HG03066 (cell line): Measurements from ENCODE around the gene FKBP9.
"Not testable (repeated sequence)": the region's sequence is repeated elsewhere in the genome, so short reads cannot be mapped to it uniquely, and the experiment has no call there.

Source experiments
- ATAC-seq: cut with Tn5 transposase; IDR thresholded peaks from one replicate; pipeline ENCODE4 v1.9.1; 2021; ENCODE audit warnings: low read depth; ENCODE audit not compliant: unreplicated experiment

Gene FKBP9, protein sequence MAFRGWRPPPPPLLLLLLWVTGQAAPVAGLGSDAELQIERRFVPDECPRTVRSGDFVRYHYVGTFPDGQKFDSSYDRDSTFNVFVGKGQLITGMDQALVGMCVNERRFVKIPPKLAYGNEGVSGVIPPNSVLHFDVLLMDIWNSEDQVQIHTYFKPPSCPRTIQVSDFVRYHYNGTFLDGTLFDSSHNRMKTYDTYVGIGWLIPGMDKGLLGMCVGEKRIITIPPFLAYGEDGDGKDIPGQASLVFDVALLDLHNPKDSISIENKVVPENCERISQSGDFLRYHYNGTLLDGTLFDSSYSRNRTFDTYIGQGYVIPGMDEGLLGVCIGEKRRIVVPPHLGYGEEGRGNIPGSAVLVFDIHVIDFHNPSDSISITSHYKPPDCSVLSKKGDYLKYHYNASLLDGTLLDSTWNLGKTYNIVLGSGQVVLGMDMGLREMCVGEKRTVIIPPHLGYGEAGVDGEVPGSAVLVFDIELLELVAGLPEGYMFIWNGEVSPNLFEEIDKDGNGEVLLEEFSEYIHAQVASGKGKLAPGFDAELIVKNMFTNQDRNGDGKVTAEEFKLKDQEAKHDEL

GRCh38 chr7:32957326-32958045 is at the start of gene FKBP9:
Gene FKBP9 (plus strand): TSS chr7:32957440. CDS start chr7:32957574, 134 bp downstream.
- peak; percentile 81 for ATAC-seq

DNA sequence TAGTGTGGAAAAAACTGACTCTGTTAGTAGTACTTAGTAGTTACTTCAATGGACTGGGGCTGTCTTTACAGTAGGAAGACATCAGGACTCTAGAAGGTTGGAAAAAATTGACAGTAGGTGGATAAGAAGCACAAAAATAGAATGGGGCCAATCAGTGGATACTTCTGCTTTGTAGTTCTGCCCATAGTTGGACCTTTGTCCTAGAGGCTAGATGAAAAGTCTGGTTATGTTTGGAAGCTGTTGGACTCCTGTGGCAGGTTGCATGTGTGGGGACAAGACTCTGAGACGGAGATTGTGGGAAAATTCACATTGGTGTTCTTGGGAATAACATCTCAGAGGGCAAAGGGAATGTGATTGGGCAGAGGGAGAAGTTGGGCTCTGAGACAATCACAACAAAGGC is 47.0 kb upstream of the FKBP9 start:
- ATAC-seq = no peak

DNA sequence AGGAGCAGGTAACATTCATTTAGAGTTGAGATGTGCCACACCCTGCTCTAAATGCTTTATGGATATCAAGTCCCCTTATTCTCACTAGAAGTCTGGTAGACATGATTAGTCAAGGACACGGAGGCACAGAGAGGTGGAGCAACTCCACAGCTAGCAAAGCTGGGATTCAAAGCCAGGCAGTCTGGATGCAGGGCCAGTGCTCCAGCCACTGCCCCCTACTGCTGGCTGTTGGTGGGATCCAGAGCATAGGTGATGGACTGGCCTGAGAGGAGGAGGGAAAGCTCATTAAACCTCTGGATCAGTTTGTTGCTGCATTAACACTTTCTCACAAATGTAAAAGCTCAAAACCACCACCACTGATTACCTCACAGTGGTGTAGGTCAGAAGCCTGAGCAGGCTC is 43.1 kb upstream of the FKBP9 start:
- no peak for ATAC-seq

- no peak for ATAC-seq
Measured at GRCh38 chr7:32915041-32915536, 42.2 kb upstream of the FKBP9 start.

DNA sequence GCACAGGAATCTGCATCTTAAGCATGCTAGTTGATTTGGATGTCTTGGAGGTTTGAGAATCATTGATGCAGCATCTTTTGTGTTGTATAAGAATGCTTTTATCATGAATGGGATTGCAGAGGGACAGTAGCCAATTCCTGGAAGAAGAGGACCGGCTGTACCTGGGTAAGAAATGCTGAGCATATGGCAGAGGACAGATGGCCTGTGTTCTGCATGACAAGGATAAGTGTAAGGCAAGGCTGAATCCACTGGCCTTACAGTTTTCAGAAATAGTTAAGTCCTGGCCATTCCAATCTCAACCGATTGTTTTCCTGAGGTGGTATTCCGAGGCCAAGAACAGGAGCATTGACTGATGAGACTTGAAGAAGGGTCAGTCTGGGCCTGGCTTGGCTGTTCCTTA is 41.2 kb upstream of the FKBP9 start:
- ATAC-seq = no peak

DNA sequence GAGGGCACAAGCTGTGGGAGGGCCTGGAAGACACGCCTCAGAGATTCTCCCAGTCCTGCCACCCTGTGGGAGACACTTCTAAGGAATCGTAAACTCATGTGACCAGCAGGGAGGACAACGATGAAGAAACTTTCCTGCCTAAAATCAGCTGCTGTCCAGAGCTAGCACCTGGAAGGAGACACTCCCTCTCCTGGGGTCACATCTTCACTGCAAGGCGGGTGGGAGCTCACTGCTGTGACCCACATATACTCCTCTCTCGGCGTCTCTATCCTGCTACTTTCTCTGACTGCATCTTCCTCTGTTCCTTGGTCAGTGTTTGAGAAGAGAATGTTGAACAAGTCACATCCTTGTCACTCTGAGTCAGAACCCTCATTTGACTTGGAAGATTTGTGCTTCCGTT is 40.2 kb upstream of the FKBP9 start:
- ATAC-seq = not testable (repeated sequence)

DNA sequence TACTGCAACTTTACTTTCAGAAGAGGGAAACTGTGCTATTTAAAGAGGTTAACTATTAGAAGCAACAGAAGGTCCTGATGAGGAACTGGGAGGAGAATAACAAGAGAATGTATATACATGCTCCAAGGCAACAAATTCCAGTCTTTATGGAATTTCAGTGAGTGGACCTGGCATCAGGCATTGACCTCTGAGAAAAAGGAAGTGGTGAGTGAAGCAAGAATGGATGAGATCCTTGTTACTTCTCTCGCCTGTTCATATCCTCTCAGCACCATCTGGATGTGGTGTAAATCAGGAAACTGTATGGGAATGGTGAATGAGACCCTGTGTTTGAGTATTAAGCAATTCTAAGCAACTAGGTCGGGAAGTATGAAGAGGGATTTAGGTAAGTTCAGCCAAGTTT is 35.3 kb upstream of the FKBP9 start:
- no peak for ATAC-seq

- no peak for ATAC-seq
Measured at GRCh38 chr7:32928785-32929298, 28.4 kb upstream of the FKBP9 start.

- no peak for ATAC-seq
Measured at GRCh38 chr7:32929430-32930143, 27.7 kb upstream of the FKBP9 start.

DNA sequence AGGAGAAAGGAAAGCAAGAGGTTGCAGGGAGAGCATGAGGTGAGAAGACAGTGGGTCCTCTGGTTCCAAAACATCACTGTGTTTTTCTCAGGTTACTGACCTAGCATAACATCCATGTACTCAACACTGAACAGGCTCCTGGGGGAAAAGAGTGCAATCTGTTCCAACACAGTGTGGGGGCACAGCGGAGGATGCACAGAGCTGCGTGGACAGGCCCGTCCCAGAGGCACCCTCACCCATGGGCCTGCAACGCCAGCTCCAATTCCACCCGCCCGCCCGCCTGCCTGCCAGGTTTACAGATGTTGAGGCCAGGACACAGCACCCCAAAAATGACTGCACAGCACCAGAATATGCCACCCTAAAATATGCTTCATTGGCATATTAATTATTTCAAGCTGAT is 26.9 kb upstream of the FKBP9 start:
- ATAC-seq = no peak

DNA sequence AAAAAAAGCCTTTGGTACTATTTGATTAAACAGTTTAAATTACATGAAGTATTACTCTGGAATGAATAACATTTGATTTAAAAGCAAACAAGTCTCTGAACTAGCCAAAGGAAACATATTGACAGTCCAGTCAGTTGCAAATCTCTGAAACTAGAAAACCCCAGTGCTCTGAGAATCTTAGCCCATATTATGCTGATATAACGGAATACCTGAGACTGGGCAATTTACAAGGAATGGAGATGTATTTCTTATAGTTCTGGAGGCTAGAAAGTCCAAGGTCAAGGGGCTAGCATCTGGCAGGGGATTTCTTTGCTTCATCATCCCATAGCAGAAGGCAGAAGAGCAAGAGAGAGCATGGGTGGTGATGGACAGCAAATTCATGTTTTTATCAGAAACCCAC is 21.7 kb upstream of the FKBP9 start:
- ATAC-seq = no peak

DNA sequence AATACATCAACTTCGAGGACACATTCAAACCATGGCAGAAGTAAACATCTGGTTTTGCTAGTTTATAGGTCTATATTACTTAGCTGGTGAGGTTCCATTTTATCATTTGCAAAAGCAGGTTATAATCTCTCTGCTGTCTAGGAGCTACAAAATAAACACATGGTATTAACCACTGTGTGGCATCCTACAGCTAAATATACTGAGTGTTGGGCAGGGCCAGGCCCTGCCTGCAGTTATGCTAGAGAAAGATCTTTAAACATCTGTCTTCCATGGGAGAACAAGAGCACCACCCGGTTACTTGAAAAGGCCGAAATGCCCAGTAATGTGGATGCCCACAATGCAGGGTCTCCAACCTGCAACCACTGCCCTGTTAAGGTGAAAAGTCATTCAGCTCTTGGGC is 20.6 kb upstream of the FKBP9 start:
- no peak for ATAC-seq

- ATAC-seq = no peak
Measured at GRCh38 chr7:32937344-32938174, 19.7 kb upstream of the FKBP9 start.

GRCh38 chr7:32941181-32941580 is 16.1 kb upstream of the FKBP9 start:
- no peak for ATAC-seq

DNA sequence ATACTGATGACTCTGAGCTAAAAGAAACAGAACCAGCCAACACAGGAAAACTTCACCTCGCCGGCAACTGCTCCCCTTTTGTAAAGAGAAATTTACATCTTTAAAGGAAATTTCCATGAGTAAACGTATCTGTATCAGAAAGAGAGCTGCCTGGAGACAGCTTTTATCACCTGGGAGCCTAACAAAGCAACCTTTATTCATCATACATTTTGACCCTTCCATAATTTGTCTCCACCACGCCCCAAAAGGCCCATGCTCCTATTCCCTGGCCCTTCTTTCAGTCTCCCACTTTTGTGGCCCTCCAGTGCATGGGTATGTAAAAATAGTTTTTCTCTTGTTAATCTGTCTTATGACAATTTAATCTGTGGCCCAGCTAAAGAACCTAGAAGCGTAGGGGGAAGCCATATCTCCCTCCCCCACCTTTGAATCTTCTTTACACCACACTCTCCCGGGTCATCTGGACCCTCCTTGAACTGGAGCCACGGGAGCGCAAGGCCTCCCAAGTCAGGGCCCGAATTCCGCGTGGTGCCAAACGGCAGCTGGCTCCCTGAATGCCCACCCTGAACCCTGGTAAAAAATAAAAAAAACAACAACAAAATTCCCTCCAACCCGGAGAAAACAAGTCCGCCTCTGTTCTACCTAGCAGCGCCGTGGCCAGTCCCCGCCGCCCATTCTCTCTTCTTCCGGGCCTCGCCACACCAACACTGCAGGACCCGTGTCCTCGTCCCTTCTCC is 15.4 kb upstream of the FKBP9 start:
- ATAC-seq = peak; percentile 10

- ATAC-seq = peak; percentile 79
Measured at GRCh38 chr7:32942415-32943251, 14.6 kb upstream of the FKBP9 start.

DNA sequence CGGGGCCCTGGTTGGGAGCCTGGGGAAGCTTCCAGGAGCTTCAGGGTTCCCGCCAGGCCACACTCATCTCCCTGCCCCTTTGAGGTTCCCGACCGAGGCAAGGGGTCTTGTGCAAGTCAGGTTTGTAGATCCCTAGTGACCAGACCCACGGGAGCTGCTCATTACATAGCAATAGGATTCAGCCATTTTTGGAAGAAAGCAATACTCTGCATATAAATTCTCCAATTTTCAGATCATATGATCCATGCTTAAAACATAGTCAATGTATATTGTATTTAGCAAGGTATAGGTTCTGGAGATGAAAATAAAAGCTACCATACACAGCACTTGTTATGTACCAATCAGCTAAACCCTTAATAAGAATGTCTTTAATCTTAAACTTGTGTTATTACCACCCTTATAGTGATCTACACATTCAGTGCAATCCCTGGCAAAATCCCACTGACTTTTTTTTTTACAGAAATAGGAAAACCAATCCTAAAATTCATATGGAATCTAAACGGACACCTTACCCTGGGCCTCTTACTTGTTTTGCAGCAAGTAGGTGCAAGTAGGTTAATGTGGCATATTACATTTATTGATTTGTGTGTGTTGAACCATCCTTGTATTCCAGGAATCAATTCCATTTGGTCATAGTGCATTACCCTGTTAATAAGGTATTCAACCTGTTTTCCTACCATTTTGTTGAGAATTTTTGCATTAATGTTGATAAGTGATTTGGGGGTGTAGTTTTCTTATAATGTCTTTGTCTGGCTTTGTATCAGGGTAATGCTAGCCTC is 13.8 kb upstream of the FKBP9 start:
- ATAC-seq = peak; percentile 1
